HCT116 (cell line): ENCODE measurements around the gene CCRL2. TPM values are rescaled to one million over a fixed set of nuclear protein-coding genes. Genes with fewer than 3 reads are reported as not detected.

Source experiments
- ATAC-seq: fragments of 200-7000 bp; cut with Tn5 transposase; 2 replicates; pipeline ENCODE4 v1.9.1; 2020; ENCODE audit warnings: mild to moderate bottlenecking, moderate library complexity
- BruUV-seq: library from RNA; stranded (reverse); fragments of 400-500 nt; replicated peaks from 2 replicates; lab custom pipeline; 2021; lab: Mats Ljungman, UMichigan
- CTCF ChIA-PET: fragments of 300-600 bp; sonication (Branson Sonifier 250); formaldehyde crosslinking; loops from one replicate; lab custom pipeline; 2021; ENCODE audit warnings: antibody characterized with exemption; lab: Charles Lee
- POLR2A ChIA-PET: fragments of 300-600, 350-600 bp; sonication (Branson Sonifier 250); formaldehyde crosslinking; loops from one replicate; lab custom pipeline; 2021; ENCODE audit warnings: antibody characterized with exemption; lab: Charles Lee
- RAD21 ChIA-PET, 2 experiments: fragments of 300-600 bp; sonication (Branson Sonifier 250); formaldehyde crosslinking; loops; one replicate each; lab custom pipeline; 2023; ENCODE audit warnings: low total read pairs in 2 of 2; ENCODE audit not compliant: uncharacterized antibody in 2 of 2, unreplicated experiment in 2 of 2, low non-redundant PET in 1 of 2; lab: Charles Lee
- DNase-seq: peaks from one replicate; pipeline ENCODE4 v3.0.0-alpha.2; 2010; ENCODE audit warnings: low read depth, low spot score
- H2AFZ ChIP-seq: fragments of 200-600 bp; shearing (Covaris generic), sonication (generic); 2 replicates; pipeline ENCODE4 v1.6.1; 2017; ENCODE audit warnings: low read depth, mixed run types, mixed read lengths, antibody characterized with exemption, low read length; ENCODE audit not compliant: poor library complexity, severe bottlenecking
- H3K27ac ChIP-seq: 2 replicates; pipeline ENCODE4 v1.5.1; 2012; ENCODE audit warnings: low read depth, low read length
- H3K27me3 ChIP-seq: fragments of 200-600 bp; sonication (generic); 2 replicates; pipeline ENCODE4 v1.6.1; 2016; ENCODE audit warnings: mixed run types, low read length, mixed read lengths; ENCODE audit not compliant: insufficient read depth
- H3K36me3 ChIP-seq, 2 experiments: fragments of 200-500 bp in 1 of 2; fragments of 200-600 bp in 1 of 2; sonication (Bioruptor generic) in 1 of 2; sonication (generic) in 1 of 2; 2 replicates each; pipeline versions ENCODE4 v1.5.1 to v1.6.1; 2014 to 2016; ENCODE audit warnings: low read length in 2 of 2, inconsistent platforms in 1 of 2, mixed read lengths in 1 of 2, mixed run types in 1 of 2; ENCODE audit not compliant: insufficient read depth in 2 of 2, control insufficient read depth in 1 of 2
- H3K4me1 ChIP-seq, 2 experiments: fragments of 200-600 bp in 1 of 2; sonication (generic) in 1 of 2; 2 replicates each; pipeline versions ENCODE4 v1.5.1 to v1.6.1; 2012 to 2017; ENCODE audit warnings: low read length in 2 of 2, inconsistent platforms in 1 of 2, mild to moderate bottlenecking in 1 of 2, mixed read lengths in 1 of 2, mixed run types in 1 of 2, moderate library complexity in 1 of 2; ENCODE audit not compliant: insufficient read depth in 2 of 2, control insufficient read depth in 1 of 2
- H3K4me2 ChIP-seq: fragments of 200-600 bp; sonication (generic); 2 replicates; pipeline ENCODE4 v1.6.1; 2017; ENCODE audit warnings: mixed run types, low read length, mixed read lengths
- H3K4me3 ChIP-seq, 2 experiments: fragments of 200-600 bp in 1 of 2; sonication (generic) in 1 of 2; replicated peaks in 1 of 2; 2 replicates each; pipeline ENCODE4 v1.5.1; 2011 to 2016; ENCODE audit warnings: low read length in 2 of 2, control low read depth in 1 of 2, low read depth in 1 of 2, mild to moderate bottlenecking in 1 of 2, mixed read lengths in 1 of 2, mixed run types in 1 of 2
- H3K79me2 ChIP-seq: fragments of 200-600 bp; sonication (generic); 2 replicates; pipeline ENCODE4 v1.6.1; 2017; ENCODE audit warnings: mild to moderate bottlenecking, mixed run types, low read length, moderate library complexity, mixed read lengths; ENCODE audit not compliant: insufficient read depth
- H3K9ac ChIP-seq: fragments of 200-600 bp; sonication (generic); 2 replicates; pipeline ENCODE4 v1.6.1; 2016; ENCODE audit warnings: low read length, mixed read lengths
- H3K9me2 ChIP-seq: fragments of 200-600 bp; sonication (generic), shearing (Covaris generic); 2 replicates; pipeline ENCODE4 v1.6.1; 2017; ENCODE audit warnings: mixed run types, mild to moderate bottlenecking, moderate library complexity; ENCODE audit not compliant: insufficient read depth
- H3K9me3 ChIP-seq, 2 experiments: fragments of 200-500 bp in 1 of 2; fragments of 200-600 bp in 1 of 2; sonication (Bioruptor generic) in 1 of 2; sonication (generic) in 1 of 2; 2 replicates each; pipeline ENCODE4 v1.6.1; 2014 to 2017; ENCODE audit warnings: low read length in 2 of 2, mixed read lengths in 2 of 2, inconsistent platforms in 1 of 2, low read depth in 1 of 2, mild to moderate bottlenecking in 1 of 2, mixed run types in 1 of 2, moderate library complexity in 1 of 2; ENCODE audit not compliant: control insufficient read depth in 1 of 2, insufficient read depth in 1 of 2
- H4K20me1 ChIP-seq: fragments of 200-600 bp; sonication (generic), shearing (Covaris generic); 2 replicates; pipeline ENCODE4 v1.6.1; 2017; ENCODE audit warnings: mixed run types, mild to moderate bottlenecking, moderate library complexity; ENCODE audit not compliant: insufficient read depth
- ATF3 ChIP-seq: IDR thresholded peaks from 2 replicates; pipeline ENCODE4 v1.6.1; 2012
- CBX3 ChIP-seq: IDR thresholded peaks from 2 replicates; pipeline ENCODE4 v1.6.1; 2012; ENCODE audit warnings: low read depth
- FOSL1 ChIP-seq: IDR thresholded peaks from 2 replicates; pipeline ENCODE4 v1.6.1; 2012; ENCODE audit warnings: low read depth
- MAX ChIP-seq: IDR thresholded peaks from 2 replicates; pipeline ENCODE4 v1.6.1; 2012
- POLR2AphosphoS5 ChIP-seq: IDR thresholded peaks from 2 replicates; pipeline ENCODE4 v1.6.1; 2011; ENCODE audit warnings: mild to moderate bottlenecking, low read depth, low read length, moderate library complexity
- SP1 ChIP-seq: IDR thresholded peaks from 2 replicates; pipeline ENCODE4 v1.6.1; 2012; ENCODE audit warnings: low read depth
- SRF ChIP-seq: IDR thresholded peaks from 2 replicates; pipeline ENCODE4 v1.6.1; 2012; ENCODE audit warnings: low read depth
- YY1 ChIP-seq: IDR thresholded peaks from 2 replicates; pipeline ENCODE4 v1.6.1; 2011; ENCODE audit warnings: low read length, low read depth, moderate library complexity, mild to moderate bottlenecking; ENCODE audit not compliant: insufficient replicate concordance; ENCODE audit errors: extremely low read depth
- ZBTB33 ChIP-seq: IDR thresholded peaks from 2 replicates; pipeline ENCODE4 v1.6.1; 2011; ENCODE audit warnings: mild to moderate bottlenecking, low read length, moderate library complexity; ENCODE audit not compliant: insufficient replicate concordance; ENCODE audit errors: extremely low read depth
- ZNF274 ChIP-seq: fragments of 200-500 bp; sonication (Bioruptor generic); IDR thresholded peaks from 2 replicates; pipeline ENCODE4 v1.6.1; 2014; ENCODE audit warnings: mild to moderate bottlenecking, low read depth, low read length, inconsistent platforms
- intact Hi-C: fragments of 100-400 bp; cut with micrococcal nuclease; formaldehyde crosslinking; loops from 2 replicates; pipeline ENCODE4 v1.10.0; 2022
- total RNA-seq: library from RNA; stranded (reverse); gene quantifications from one replicate; pipeline ENCODE4 v1.2.1, GENCODE V29; 2021; ENCODE audit not compliant: unreplicated experiment

Gene CCRL2
- total RNA-seq, 1 experiment from 2014 or later: not detected

- Histone ChIP-seq H3K4me2 (no peak overlapping the region), H3K4me3 (no peak overlapping the region), H3K27me3 (peaks cover 55% of the 10 kb centered on the region), H2AFZ (no peak overlapping the region), H3K36me3 (no peaks in the 10 kb centered on the region), H3K9me3 (no peaks in the 10 kb centered on the region), H4K20me1 (no peaks in the 10 kb centered on the region), H3K4me1 (peaks cover 0 to 3% of the 10 kb centered on the region in 2 experiments; a peak in 1 of 4 replicates), H3K9me2 (no peaks in the 10 kb centered on the region), H3K9ac (no peak overlapping the region), H3K27ac (no peak overlapping the region), H3K79me2 (no peaks in the 10 kb centered on the region)
- ChIA-PET POLR2A (no interaction called here), CTCF (no interaction called here), RAD21 (no interaction called here)
- DNase-seq: no peak
- no peak for ATAC-seq
- no TSS peak for BruUV-seq
- TF ChIP-seq MAX: no peak
- no peak for TF ChIP-seq ATF3
- TF ChIP-seq YY1: no peak
- no peak for TF ChIP-seq FOSL1
- no peak for TF ChIP-seq SP1
- no peak for TF ChIP-seq SRF
- TF ChIP-seq CBX3: no peak
- TF ChIP-seq ZNF274: no peak
- no peak for TF ChIP-seq POLR2AphosphoS5
- no peak for TF ChIP-seq ZBTB33
- intact Hi-C loops: loop anchor here (5.0 to 10.0 kb wide), 2 partner anchors 297 to 610 kb away; no protein-coding TSS in a partner anchor
These were observed 32.3 kb upstream of the CCRL2 start for GRCh38 chr3:46374755-46375154.
